Cardiac atrium fibroblast (primary cell): ENCODE measurements around the gene RAB3B. TPM values are rescaled to one million over a fixed set of nuclear protein-coding genes. Genes with fewer than 3 reads are reported as not detected.

Experiments
- total RNA-seq: library from RNA; depleted of rRNA; stranded (reverse); fragments of >200 nt; gene quantifications from 2 replicates; pipeline ENCODE4 v1.2.3, GENCODE V29; 2015

Gene RAB3B
- 2.0 and 2.4 TPM in 2 replicates for total RNA-seq

GRCh38 chr1:51990478-51990965, at the start of gene RAB3B:
Gene RAB3B, minus strand, starts transcription at chr1:51990700. Its CDS starts 13,583 bp downstream, at chr1:51977117.

GRCh38 chr1:52033190-52034049, 42.9 kb upstream of the RAB3B start, which contains the start of gene KTI12:
Gene KTI12, minus strand, starts transcription at chr1:52033810. Its CDS starts 49 bp downstream, at chr1:52033761.

GRCh38 chr1:51878616-51879336, 111.7 kb downstream of the RAB3B start, which contains the start of gene NRDC:
Gene NRDC, minus strand, starts transcription at chr1:51878727. Its CDS starts 112 bp downstream, at chr1:51878615.

Other genes with a start within 250 kb of the RAB3B start
- 51.3 and 54.1 TPM in 2 replicates for gene NRDC, start 112.0 kb downstream of the RAB3B start, total RNA-seq
- 9.1 and 10.3 TPM in 2 replicates for gene KTI12, start 43.1 kb upstream of the RAB3B start, total RNA-seq
- 52.9 and 53.3 TPM in 2 replicates for gene TXNDC12, start 64.5 kb upstream of the RAB3B start, total RNA-seq
- 39.9 and 54.6 TPM in 2 replicates for gene BTF3L4, start 65.6 kb upstream of the RAB3B start, total RNA-seq
- gene ZFYVE9, start 151.4 kb upstream of the RAB3B start, total RNA-seq: 18.6 and 20.6 TPM in 2 replicates